ENCODE data around the gene EPG5.

Gene EPG5

DNA sequence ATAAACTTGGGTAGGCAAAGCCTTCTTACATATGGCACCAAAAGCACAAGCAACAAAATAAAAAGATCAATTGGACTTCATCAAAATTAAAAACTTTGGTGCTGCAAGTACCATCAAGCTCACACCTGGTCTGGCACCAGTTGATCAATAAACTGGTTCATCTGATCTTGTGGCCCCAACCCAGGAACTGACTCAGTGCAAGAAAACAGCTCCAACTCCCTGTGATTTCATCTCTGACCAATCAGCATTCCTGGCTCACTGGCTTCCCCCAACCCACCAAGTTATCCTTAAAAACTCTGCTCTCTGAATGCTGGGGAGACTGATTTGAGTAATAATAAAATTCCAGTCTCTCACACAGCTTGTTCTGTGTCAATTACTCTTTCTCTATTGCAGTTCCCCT lies 8.4 kb downstream of the EPG5 start:
- no peaks in the 10 kb centered on the region for H3K27me3 Mint-ChIP-seq
- H3K9me3 Mint-ChIP-seq: no peaks in the 10 kb centered on the region
- no peak overlapping the region for H3K27ac Mint-ChIP-seq
- H3K4me1 Mint-ChIP-seq (ENCODE audit: low read depth): peaks cover 36% of the 10 kb centered on the region
- H3K4me3 Mint-ChIP-seq: no peak overlapping the region
- peaks cover 51% of the 10 kb centered on the region for H3K36me3 Mint-ChIP-seq (ENCODE audit: low read depth)
- intact Hi-C loops (cut with micrococcal nuclease): no loop called here

GRCh38 chr18:45958027-45958426 lies 9.1 kb downstream of the EPG5 start:
- Mint-ChIP-seq H3K9me3 (no peaks in the 10 kb centered on the region), H3K36me3 (ENCODE audit: low read depth) (peaks cover 51% of the 10 kb centered on the region), H3K4me3 (no peak overlapping the region), H3K27ac (no peak overlapping the region), H3K4me1 (ENCODE audit: low read depth) (peaks cover 29% of the 10 kb centered on the region), H3K27me3 (no peaks in the 10 kb centered on the region)
- intact Hi-C loops (cut with micrococcal nuclease): no loop called here

DNA sequence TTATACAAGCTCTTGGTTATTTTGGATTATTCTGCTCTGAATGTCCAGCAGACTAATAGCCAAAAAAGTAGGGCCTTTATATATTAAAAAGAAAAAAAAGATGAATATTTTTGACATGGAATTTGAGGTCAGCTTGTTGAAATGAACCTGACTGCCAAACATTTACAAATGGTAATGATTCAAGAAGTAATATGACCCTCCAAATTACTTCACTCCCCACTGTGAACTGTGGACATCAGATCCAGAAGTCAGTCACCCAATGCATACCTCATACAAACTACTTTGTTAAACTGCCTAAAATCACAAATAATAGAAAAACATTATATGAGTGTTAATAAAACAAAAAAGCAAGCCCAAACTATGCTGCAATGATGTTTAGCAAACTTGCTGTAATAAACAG lies 10.0 kb downstream of the EPG5 start:
- Mint-ChIP-seq H3K27ac (no peak overlapping the region), H3K4me3 (no peak overlapping the region), H3K4me1 (ENCODE audit: low read depth) (peaks cover 32% of the 10 kb centered on the region), H3K27me3 (no peaks in the 10 kb centered on the region), H3K36me3 (ENCODE audit: low read depth) (peaks cover 58% of the 10 kb centered on the region), H3K9me3 (no peaks in the 10 kb centered on the region)
- intact Hi-C loops (cut with micrococcal nuclease): no loop called here

DNA sequence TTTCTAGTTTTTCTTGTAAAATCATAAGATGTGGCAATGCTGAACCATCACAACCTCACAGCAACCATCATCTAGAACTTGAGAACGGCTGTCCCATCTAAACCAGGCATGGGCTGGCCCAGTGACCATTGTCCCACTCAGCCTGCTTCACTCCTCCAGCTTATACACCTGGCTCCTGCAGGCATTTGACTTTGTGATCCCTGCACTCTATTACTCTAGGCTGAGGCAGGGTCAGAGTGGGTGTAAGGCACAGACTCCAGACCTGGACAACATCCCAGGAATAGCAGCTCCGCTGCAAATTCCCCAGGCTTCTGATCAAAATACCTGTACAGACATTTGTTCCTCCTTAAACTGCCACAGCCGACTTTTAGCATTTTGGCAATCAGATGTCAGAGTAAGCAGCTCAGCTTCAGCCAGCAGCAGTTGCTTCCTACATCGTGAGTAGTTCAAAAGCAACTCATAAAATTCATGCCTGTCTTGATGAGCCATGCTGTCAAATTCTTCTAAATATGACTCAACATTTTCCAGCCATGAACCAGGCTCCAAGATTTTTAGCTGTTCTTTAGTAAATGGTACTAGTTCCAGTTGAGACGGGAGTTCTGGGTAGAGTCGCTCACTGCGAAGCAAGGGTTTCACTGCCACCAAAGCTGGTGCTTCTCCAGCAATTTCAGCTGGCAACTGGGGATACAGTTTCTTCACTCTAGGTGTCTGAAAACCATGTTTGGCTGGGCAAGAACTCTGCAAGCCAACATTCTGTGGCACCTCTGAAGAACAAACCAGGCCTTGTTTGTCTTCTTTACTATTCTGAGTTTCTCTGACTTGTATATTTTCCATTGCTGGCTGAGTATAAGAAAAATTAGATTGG lies 12.8 kb downstream of the EPG5 start:
- no peaks in the 10 kb centered on the region for H3K9me3 Mint-ChIP-seq
- intact Hi-C loops (cut with micrococcal nuclease): no loop called here
- H3K4me3 Mint-ChIP-seq: no peak overlapping the region
- no peaks in the 10 kb centered on the region for H3K27me3 Mint-ChIP-seq
- H3K4me1 Mint-ChIP-seq (ENCODE audit: low read depth): peaks cover 17% of the 10 kb centered on the region
- peaks cover 71% of the 10 kb centered on the region for H3K36me3 Mint-ChIP-seq (ENCODE audit: low read depth)
- no peak overlapping the region for H3K27ac Mint-ChIP-seq

DNA sequence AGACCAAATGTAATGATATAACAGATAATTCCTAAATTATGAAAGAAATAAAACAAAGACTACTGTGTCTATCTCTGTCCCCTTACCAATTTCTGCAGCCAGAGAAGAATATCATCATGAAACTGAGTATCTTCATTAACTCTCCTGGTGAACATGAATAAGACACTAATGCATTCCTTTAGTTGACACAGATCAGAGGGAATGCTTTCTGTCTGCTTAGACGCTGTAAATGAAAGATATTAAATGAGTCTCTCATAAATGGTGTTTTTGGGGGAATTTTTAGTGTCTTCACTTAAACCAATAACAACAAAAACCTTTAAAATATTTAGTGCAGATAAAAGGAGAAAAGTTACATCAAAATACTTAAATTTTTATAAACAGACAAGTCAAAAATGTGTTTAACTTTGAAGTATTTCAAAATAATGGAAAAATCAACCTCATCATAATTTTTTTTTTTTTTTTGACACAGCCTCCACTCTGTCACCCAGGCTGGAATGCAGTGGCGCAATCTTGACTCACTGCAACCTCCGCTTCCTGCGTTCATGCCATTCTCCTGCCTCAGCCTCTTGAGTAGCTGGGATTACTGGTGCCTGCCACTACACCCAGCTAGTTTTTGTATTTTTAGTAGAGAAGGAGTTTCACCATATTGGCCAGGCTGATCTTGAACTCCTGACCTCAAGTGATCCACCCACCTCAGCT lies 16.0 kb downstream of the EPG5 start:
- Mint-ChIP-seq H3K4me1 (ENCODE audit: low read depth) (peaks cover 6% of the 10 kb centered on the region), H3K36me3 (ENCODE audit: low read depth) (peaks cover 100% of the 10 kb centered on the region), H3K4me3 (no peak overlapping the region), H3K27me3 (no peaks in the 10 kb centered on the region), H3K9me3 (no peaks in the 10 kb centered on the region), H3K27ac (no peak overlapping the region)
- intact Hi-C loops (cut with micrococcal nuclease): no loop called here

DNA sequence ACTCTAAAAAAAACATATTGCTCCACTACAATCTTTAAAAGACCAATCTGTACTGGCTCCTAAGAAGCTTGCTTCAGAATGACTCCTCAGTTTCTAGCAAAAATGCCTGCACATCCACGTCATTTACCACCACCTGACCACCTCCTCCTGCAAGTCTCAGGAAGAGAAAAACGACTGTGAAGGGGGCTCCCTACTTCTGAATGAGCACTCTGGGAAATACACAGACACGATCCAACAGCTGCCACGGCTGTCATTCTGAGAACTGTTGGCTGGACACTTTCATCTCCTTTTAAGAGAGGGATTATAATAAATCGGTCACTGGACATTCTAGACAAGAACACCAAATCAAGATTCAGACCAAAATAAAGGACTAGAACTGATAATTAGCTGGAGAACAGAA lies 21.5 kb downstream of the EPG5 start:
- intact Hi-C loops (cut with micrococcal nuclease): no loop called here
- H3K27ac Mint-ChIP-seq: no peak overlapping the region
- H3K36me3 Mint-ChIP-seq (ENCODE audit: low read depth): peaks cover 100% of the 10 kb centered on the region
- no peak overlapping the region for H3K4me3 Mint-ChIP-seq
- H3K27me3 Mint-ChIP-seq: no peaks in the 10 kb centered on the region
- no peaks in the 10 kb centered on the region for H3K9me3 Mint-ChIP-seq
- no peaks in the 10 kb centered on the region for H3K4me1 Mint-ChIP-seq (ENCODE audit: low read depth)

- Mint-ChIP-seq H3K4me3 (no peak overlapping the region), H3K4me1 (ENCODE audit: low read depth) (no peaks in the 10 kb centered on the region), H3K36me3 (ENCODE audit: low read depth) (peaks cover 93% of the 10 kb centered on the region), H3K27me3 (no peaks in the 10 kb centered on the region), H3K9me3 (no peaks in the 10 kb centered on the region), H3K27ac (no peak overlapping the region)
- intact Hi-C loops (cut with micrococcal nuclease): no loop called here
These were observed 26.4 kb downstream of the EPG5 start for GRCh38 chr18:45940724-45941123.

DNA sequence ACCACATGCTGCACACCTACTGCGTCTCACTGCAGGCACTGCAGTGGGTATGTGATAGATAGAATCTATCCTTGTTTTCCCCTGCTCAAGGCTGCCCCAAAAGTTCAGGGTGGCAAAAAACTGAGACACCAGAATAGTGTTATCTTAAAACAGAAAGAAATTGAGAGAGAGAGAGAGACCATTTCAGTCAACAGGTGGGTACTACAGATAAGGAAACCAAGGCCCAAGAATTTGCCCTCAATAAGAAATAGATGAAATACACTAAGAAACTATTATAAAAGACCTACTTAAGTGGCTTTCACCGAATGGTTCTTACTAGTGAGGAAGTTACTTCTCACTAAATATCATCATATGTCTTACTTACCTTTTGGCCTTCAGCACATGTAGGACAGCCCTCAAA lies 27.9 kb downstream of the EPG5 start:
- Mint-ChIP-seq H3K36me3 (ENCODE audit: low read depth) (peaks cover 93% of the 10 kb centered on the region), H3K4me1 (ENCODE audit: low read depth) (no peaks in the 10 kb centered on the region), H3K9me3 (no peaks in the 10 kb centered on the region), H3K27me3 (no peaks in the 10 kb centered on the region), H3K27ac (no peak overlapping the region), H3K4me3 (no peak overlapping the region)
- intact Hi-C loops (cut with micrococcal nuclease): no loop called here

GRCh38 chr18:45938488-45938935 lies 28.6 kb downstream of the EPG5 start:
- H3K27ac Mint-ChIP-seq: no peak overlapping the region
- no peak overlapping the region for H3K4me3 Mint-ChIP-seq

GRCh38 chr18:45935591-45936335 lies 31.4 kb downstream of the EPG5 start:
- intact Hi-C loops (cut with micrococcal nuclease): no loop called here
- no peak overlapping the region for H3K27ac Mint-ChIP-seq
- H3K4me3 Mint-ChIP-seq: no peak overlapping the region
- no peaks in the 10 kb centered on the region for H3K27me3 Mint-ChIP-seq
- H3K9me3 Mint-ChIP-seq: no peaks in the 10 kb centered on the region
- H3K4me1 Mint-ChIP-seq (ENCODE audit: low read depth): no peaks in the 10 kb centered on the region
- peaks cover 89% of the 10 kb centered on the region for H3K36me3 Mint-ChIP-seq (ENCODE audit: low read depth)

More at GRCh38 chr18:45938488-45938935, 28.6 kb downstream of the EPG5 start:
- Mint-ChIP-seq H3K36me3 (ENCODE audit: low read depth) (peaks cover 93% of the 10 kb centered on the region), H3K9me3 (no peaks in the 10 kb centered on the region), H3K4me1 (ENCODE audit: low read depth) (no peaks in the 10 kb centered on the region), H3K27me3 (no peaks in the 10 kb centered on the region)
- intact Hi-C loops (cut with micrococcal nuclease): no loop called here

DNA sequence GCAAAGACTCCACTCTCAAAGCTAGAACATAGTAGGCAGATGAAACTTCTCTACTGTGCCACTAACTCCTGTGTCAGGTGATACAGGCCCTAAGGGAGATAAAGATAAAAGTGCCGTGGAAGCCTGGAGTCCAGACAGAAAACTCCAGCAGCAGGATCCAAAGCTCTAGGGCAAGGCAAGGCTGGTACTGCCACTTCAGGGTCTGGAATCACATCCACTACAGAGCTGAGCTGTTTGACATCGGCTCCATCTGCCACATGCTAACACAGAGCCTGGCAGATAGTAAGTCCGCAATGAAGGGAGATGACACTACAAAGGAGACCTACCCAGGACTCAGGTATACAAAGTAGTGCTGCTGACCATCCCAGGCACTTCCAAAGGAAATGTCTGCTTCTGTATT lies 34.4 kb downstream of the EPG5 start:
- intact Hi-C loops (cut with micrococcal nuclease): no loop called here

GRCh38 chr18:45930963-45931362 lies 36.2 kb downstream of the EPG5 start:
- Mint-ChIP-seq H3K36me3 (ENCODE audit: low read depth) (peaks cover 96% of the 10 kb centered on the region), H3K27ac (no peak overlapping the region), H3K4me1 (ENCODE audit: low read depth) (no peaks in the 10 kb centered on the region), H3K27me3 (no peaks in the 10 kb centered on the region), H3K4me3 (no peak overlapping the region), H3K9me3 (no peaks in the 10 kb centered on the region)
- intact Hi-C loops (cut with micrococcal nuclease): no loop called here

More for the DNA sequence above, 34.4 kb downstream of the EPG5 start:
- no peak overlapping the region for H3K4me3 Mint-ChIP-seq
- H3K27ac Mint-ChIP-seq: no peak overlapping the region
- H3K9me3 Mint-ChIP-seq: no peaks in the 10 kb centered on the region
- peaks cover 89% of the 10 kb centered on the region for H3K36me3 Mint-ChIP-seq (ENCODE audit: low read depth)
- H3K27me3 Mint-ChIP-seq: no peaks in the 10 kb centered on the region
- no peaks in the 10 kb centered on the region for H3K4me1 Mint-ChIP-seq (ENCODE audit: low read depth)

- intact Hi-C loops (cut with micrococcal nuclease): no loop called here
- peaks cover 98% of the 10 kb centered on the region for H3K36me3 Mint-ChIP-seq (ENCODE audit: low read depth)
- no peaks in the 10 kb centered on the region for H3K4me1 Mint-ChIP-seq (ENCODE audit: low read depth)
- no peaks in the 10 kb centered on the region for H3K9me3 Mint-ChIP-seq
- H3K27me3 Mint-ChIP-seq: no peaks in the 10 kb centered on the region
- H3K27ac Mint-ChIP-seq: no peak overlapping the region
- H3K4me3 Mint-ChIP-seq: no peak overlapping the region
These were observed 40.4 kb downstream of the EPG5 start for GRCh38 chr18:45926691-45927090.

GRCh38 chr18:45926085-45926484 lies 41.0 kb downstream of the EPG5 start:
- H3K4me3 Mint-ChIP-seq: no peak overlapping the region
- H3K36me3 Mint-ChIP-seq (ENCODE audit: low read depth): peaks cover 97% of the 10 kb centered on the region
- H3K4me1 Mint-ChIP-seq (ENCODE audit: low read depth): peaks cover 2% of the 10 kb centered on the region
- no peaks in the 10 kb centered on the region for H3K9me3 Mint-ChIP-seq
- H3K27ac Mint-ChIP-seq: no peak overlapping the region
- intact Hi-C loops (cut with micrococcal nuclease): no loop called here
- no peaks in the 10 kb centered on the region for H3K27me3 Mint-ChIP-seq
